ENCODE measurements around the gene ARFGAP1. TPM values are rescaled to one million over a fixed set of nuclear protein-coding genes. Genes with fewer than 3 reads are reported as not detected.
"Not testable (repeated sequence)": the region's sequence is repeated elsewhere in the genome, so short reads cannot be mapped to it uniquely, and the experiment has no call there.

ARFGAP1 gene
- polyA plus RNA-seq, 2 donors = 33.3 to 76.1 TPM

GRCh38 chr20:63332488-63333240 lies 60.1 kb downstream of the ARFGAP1 start:
- Histone ChIP-seq H3K27me3 (ENCODE audit: control insufficient read depth in 1 of 2, insufficient read depth in 2 of 2, low read length in 2 of 2) (peaks cover 3 to 4% of the 10 kb centered on the region in 2 donors), H3K4me3 (ENCODE audit: low read depth in 1 of 2, low read length in 2 of 2) (no peak overlapping the region), H3K27ac (ENCODE audit: low read depth in 2 of 2, low read length in 1 of 2) (no peak overlapping the region), H3K4me1 (ENCODE audit: control insufficient read depth in 2 of 2, insufficient read depth in 2 of 2, low read length in 1 of 2) (peaks cover 2 to 5% of the 10 kb centered on the region in 2 donors), H3K36me3 (ENCODE audit: control insufficient read depth in 2 of 2, insufficient read depth in 2 of 2, low read length in 1 of 2) (no peaks in the 10 kb centered on the region), H3K9me3 (ENCODE audit: control insufficient read depth in 2 of 2, insufficient read depth in 1 of 2, low read depth in 1 of 2, low read length in 1 of 2) (peaks cover 4 to 9% of the 10 kb centered on the region in 2 donors)
- WGBS, 2 donors = 79 to 84% methylated on average over 22 of the region's 22 CpGs

- H3K36me3 ChIP-seq (ENCODE audit: control insufficient read depth in 2 of 2, insufficient read depth in 2 of 2, low read length in 1 of 2) = no peaks in the 10 kb centered on the region
- peaks cover 4 to 9% of the 10 kb centered on the region in 2 donors for H3K9me3 ChIP-seq (ENCODE audit: control insufficient read depth in 2 of 2, insufficient read depth in 1 of 2, low read depth in 1 of 2, low read length in 1 of 2)
- peaks cover 3 to 4% of the 10 kb centered on the region in 2 donors for H3K27me3 ChIP-seq (ENCODE audit: control insufficient read depth in 1 of 2, insufficient read depth in 2 of 2, low read length in 2 of 2)
- no peak overlapping the region for H3K27ac ChIP-seq (ENCODE audit: low read depth in 2 of 2, low read length in 1 of 2)
- H3K4me3 ChIP-seq (ENCODE audit: low read depth in 1 of 2, low read length in 2 of 2) = no peak overlapping the region
- peaks cover 2 to 5% of the 10 kb centered on the region in 2 donors for H3K4me1 ChIP-seq (ENCODE audit: control insufficient read depth in 2 of 2, insufficient read depth in 2 of 2, low read length in 1 of 2)
- 52 to 54% methylated on average over 19 of the region's 19 CpGs for WGBS, 2 donors
Observed at GRCh38 chr20:63333241-63333836, 60.7 kb downstream of the ARFGAP1 start.

- Histone ChIP-seq H3K9me3 (ENCODE audit: control insufficient read depth in 2 of 2, insufficient read depth in 1 of 2, low read depth in 1 of 2, low read length in 1 of 2) (peaks cover 4 to 9% of the 10 kb centered on the region in 2 donors), H3K4me1 (ENCODE audit: control insufficient read depth in 2 of 2, insufficient read depth in 2 of 2, low read length in 1 of 2) (peaks cover 2 to 5% of the 10 kb centered on the region in 2 donors), H3K4me3 (ENCODE audit: low read depth in 1 of 2, low read length in 2 of 2) (no peak overlapping the region), H3K27me3 (ENCODE audit: control insufficient read depth in 1 of 2, insufficient read depth in 2 of 2, low read length in 2 of 2) (peaks cover 3 to 4% of the 10 kb centered on the region in 2 donors), H3K27ac (ENCODE audit: low read depth in 2 of 2, low read length in 1 of 2) (no peak overlapping the region), H3K36me3 (ENCODE audit: control insufficient read depth in 2 of 2, insufficient read depth in 2 of 2, low read length in 1 of 2) (no peaks in the 10 kb centered on the region)
- 72 to 75% methylated on average over 8 of the region's 8 CpGs for WGBS, 2 donors
Observed at GRCh38 chr20:63334356-63334755, 61.7 kb downstream of the ARFGAP1 start.

- H3K9me3 ChIP-seq (ENCODE audit: control insufficient read depth in 2 of 2, insufficient read depth in 1 of 2, low read depth in 1 of 2, low read length in 1 of 2); H3K36me3 ChIP-seq (ENCODE audit: control insufficient read depth in 2 of 2, insufficient read depth in 2 of 2, low read length in 1 of 2); H3K27ac ChIP-seq (ENCODE audit: low read depth in 2 of 2, low read length in 1 of 2); H3K4me3 ChIP-seq (ENCODE audit: low read depth in 1 of 2, low read length in 2 of 2); H3K27me3 ChIP-seq (ENCODE audit: control insufficient read depth in 1 of 2, insufficient read depth in 2 of 2, low read length in 2 of 2); H3K4me1 ChIP-seq (ENCODE audit: control insufficient read depth in 2 of 2, insufficient read depth in 2 of 2, low read length in 1 of 2): not testable (repeated sequence)
- WGBS, 2 donors = 96% methylated on average over 9 of the region's 9 CpGs
Observed at GRCh38 chr20:63335060-63335459, 62.4 kb downstream of the ARFGAP1 start.

- Histone ChIP-seq H3K4me3 (ENCODE audit: low read depth in 1 of 2, low read length in 2 of 2) (no peak overlapping the region), H3K27me3 (ENCODE audit: control insufficient read depth in 1 of 2, insufficient read depth in 2 of 2, low read length in 2 of 2) (peaks cover 3 to 4% of the 10 kb centered on the region in 2 donors), H3K9me3 (ENCODE audit: control insufficient read depth in 2 of 2, insufficient read depth in 1 of 2, low read depth in 1 of 2, low read length in 1 of 2) (peaks cover 4 to 9% of the 10 kb centered on the region in 2 donors), H3K4me1 (ENCODE audit: control insufficient read depth in 2 of 2, insufficient read depth in 2 of 2, low read length in 1 of 2) (peaks cover 2 to 5% of the 10 kb centered on the region in 2 donors), H3K27ac (ENCODE audit: low read depth in 2 of 2, low read length in 1 of 2) (no peak overlapping the region), H3K36me3 (ENCODE audit: control insufficient read depth in 2 of 2, insufficient read depth in 2 of 2, low read length in 1 of 2) (no peaks in the 10 kb centered on the region)
- WGBS, 2 donors = 58 to 64% methylated on average over 9 of the region's 9 CpGs
Observed at GRCh38 chr20:63335711-63336110, 63.1 kb downstream of the ARFGAP1 start.

- no peaks in the 10 kb centered on the region for H3K36me3 ChIP-seq (ENCODE audit: control insufficient read depth in 2 of 2, insufficient read depth in 2 of 2, low read length in 1 of 2)
- no peak overlapping the region for H3K27ac ChIP-seq (ENCODE audit: low read depth in 2 of 2, low read length in 1 of 2)
- H3K4me1 ChIP-seq (ENCODE audit: control insufficient read depth in 2 of 2, insufficient read depth in 2 of 2, low read length in 1 of 2) = peaks cover 2 to 3% of the 10 kb centered on the region in 2 donors
- peaks cover 3 to 4% of the 10 kb centered on the region in 2 donors for H3K27me3 ChIP-seq (ENCODE audit: control insufficient read depth in 1 of 2, insufficient read depth in 2 of 2, low read length in 2 of 2)
- no peak overlapping the region for H3K4me3 ChIP-seq (ENCODE audit: low read depth in 1 of 2, low read length in 2 of 2)
- WGBS, 2 donors = 89 to 91% methylated on average over 29 of the region's 29 CpGs
- H3K9me3 ChIP-seq (ENCODE audit: control insufficient read depth in 2 of 2, insufficient read depth in 1 of 2, low read depth in 1 of 2, low read length in 1 of 2) = peaks cover 4 to 9% of the 10 kb centered on the region in 2 donors
Observed at GRCh38 chr20:63336232-63336752, 63.7 kb downstream of the ARFGAP1 start.

- Histone ChIP-seq H3K36me3 (ENCODE audit: control insufficient read depth in 2 of 2, insufficient read depth in 2 of 2, low read length in 1 of 2) (no peaks in the 10 kb centered on the region), H3K9me3 (ENCODE audit: control insufficient read depth in 2 of 2, insufficient read depth in 1 of 2, low read depth in 1 of 2, low read length in 1 of 2) (peaks cover 0 to 4% of the 10 kb centered on the region in 2 donors), H3K4me1 (ENCODE audit: control insufficient read depth in 2 of 2, insufficient read depth in 2 of 2, low read length in 1 of 2) (peaks cover 2 to 3% of the 10 kb centered on the region in 2 donors), H3K27ac (ENCODE audit: low read depth in 2 of 2, low read length in 1 of 2) (no peak overlapping the region), H3K4me3 (ENCODE audit: low read depth in 1 of 2, low read length in 2 of 2) (no peak overlapping the region), H3K27me3 (ENCODE audit: control insufficient read depth in 1 of 2, insufficient read depth in 2 of 2, low read length in 2 of 2) (peaks cover 3 to 4% of the 10 kb centered on the region in 2 donors)
- 68 to 71% methylated on average over 12 of the region's 12 CpGs for WGBS, 2 donors
Observed at GRCh38 chr20:63337786-63338420, 65.3 kb downstream of the ARFGAP1 start.

Other genes with a start within 250 kb of the ARFGAP1 start
- 10 to 100 TPM; 13.1 to 15.7 TPM for gene YTHDF1, start 56.7 kb upstream of the ARFGAP1 start, polyA plus RNA-seq
- under 1 TPM in 1 of 2 donors, not detected in 1; 0.04 TPM for gene BIRC7, start 36.9 kb upstream of the ARFGAP1 start, polyA plus RNA-seq
- gene NKAIN4, start 18.4 kb upstream of the ARFGAP1 start, polyA plus RNA-seq = not detected
- gene COL20A1, start 20.4 kb downstream of the ARFGAP1 start, polyA plus RNA-seq = not detected
- gene CHRNA4, start 88.5 kb downstream of the ARFGAP1 start, polyA plus RNA-seq = under 1 TPM in 1 of 2 donors, not detected in 1; 0.02 TPM
- gene KCNQ2, start 199.8 kb downstream of the ARFGAP1 start, polyA plus RNA-seq = under 1 TPM; 0.01 to 0.06 TPM
- 1 to 10 TPM in 1 of 2 donors, under 1 TPM in 1; 0.86 to 7.3 TPM for gene EEF1A2, start 226.3 kb downstream of the ARFGAP1 start, polyA plus RNA-seq
- gene PPDPF, start 248.0 kb downstream of the ARFGAP1 start, polyA plus RNA-seq = 1,000 to 10,000 TPM in 1 of 2 donors, 100 to 1,000 TPM in 1; 615 to 1,105 TPM